ENCODE measurements around the gene RILP.

DNA sequence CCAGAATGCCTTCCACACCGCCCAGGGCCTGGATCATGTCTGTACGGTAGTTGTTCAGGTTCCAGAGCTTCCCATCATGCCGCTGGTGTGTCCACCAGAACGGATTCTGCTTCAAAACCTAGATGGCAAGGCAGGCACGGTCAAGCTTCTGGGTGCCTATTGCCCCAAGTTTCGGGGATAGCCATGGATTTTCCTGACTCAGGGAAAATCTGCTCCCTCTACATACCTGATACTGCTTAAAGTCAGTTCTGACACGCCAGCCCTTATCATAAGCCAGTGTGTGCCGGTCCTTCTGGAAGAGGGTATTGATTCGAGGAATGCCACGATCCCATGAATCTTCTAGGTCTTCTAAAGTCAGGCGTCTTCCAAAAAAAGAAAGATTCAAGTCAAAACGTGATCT, 11.4 kb upstream of the RILP start:
- no peak for TF ChIP-seq TCF7L2 (IDR thresholded peaks at IDR 0.05; ENCODE audit: borderline replicate concordance, extremely low read depth, insufficient read depth, insufficient read length)
- TF ChIP-seq EZH2 (IDR thresholded peaks at IDR 0.05): no peak
- TF ChIP-seq, protein P1, sequence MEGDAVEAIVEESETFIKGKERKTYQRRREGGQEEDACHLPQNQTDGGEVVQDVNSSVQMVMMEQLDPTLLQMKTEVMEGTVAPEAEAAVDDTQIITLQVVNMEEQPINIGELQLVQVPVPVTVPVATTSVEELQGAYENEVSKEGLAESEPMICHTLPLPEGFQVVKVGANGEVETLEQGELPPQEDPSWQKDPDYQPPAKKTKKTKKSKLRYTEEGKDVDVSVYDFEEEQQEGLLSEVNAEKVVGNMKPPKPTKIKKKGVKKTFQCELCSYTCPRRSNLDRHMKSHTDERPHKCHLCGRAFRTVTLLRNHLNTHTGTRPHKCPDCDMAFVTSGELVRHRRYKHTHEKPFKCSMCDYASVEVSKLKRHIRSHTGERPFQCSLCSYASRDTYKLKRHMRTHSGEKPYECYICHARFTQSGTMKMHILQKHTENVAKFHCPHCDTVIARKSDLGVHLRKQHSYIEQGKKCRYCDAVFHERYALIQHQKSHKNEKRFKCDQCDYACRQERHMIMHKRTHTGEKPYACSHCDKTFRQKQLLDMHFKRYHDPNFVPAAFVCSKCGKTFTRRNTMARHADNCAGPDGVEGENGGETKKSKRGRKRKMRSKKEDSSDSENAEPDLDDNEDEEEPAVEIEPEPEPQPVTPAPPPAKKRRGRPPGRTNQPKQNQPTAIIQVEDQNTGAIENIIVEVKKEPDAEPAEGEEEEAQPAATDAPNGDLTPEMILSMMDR (IDR thresholded peaks at IDR 0.05 in 2 of 3, conservative IDR thresholded peaks at IDR 0.05 in 1 of 3; ENCODE audit: borderline replicate concordance in 1 of 3, insufficient read depth in 1 of 3, low read depth in 2 of 3, low read length in 2 of 3): no peak
- TF ChIP-seq, protein P2, sequence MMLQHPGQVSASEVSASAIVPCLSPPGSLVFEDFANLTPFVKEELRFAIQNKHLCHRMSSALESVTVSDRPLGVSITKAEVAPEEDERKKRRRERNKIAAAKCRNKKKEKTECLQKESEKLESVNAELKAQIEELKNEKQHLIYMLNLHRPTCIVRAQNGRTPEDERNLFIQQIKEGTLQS (IDR thresholded peaks at IDR 0.05): no peak
- TF ChIP-seq CEBPB (IDR thresholded peaks at IDR 0.05; ENCODE audit: low read depth): no peak
- no peak for TF ChIP-seq SRF (IDR thresholded peaks at IDR 0.05; ENCODE audit: low read depth)
- TF ChIP-seq FOSL1 (IDR thresholded peaks at IDR 0.05; ENCODE audit: low read depth): no peak
- no peak for TF ChIP-seq EZH2phosphoT487 (IDR thresholded peaks at IDR 0.05; ENCODE audit: borderline replicate concordance)
- no peak for TF ChIP-seq YY1 (IDR thresholded peaks at IDR 0.05; ENCODE audit: extremely low read depth, insufficient replicate concordance, low read depth, low read length)
- no peak for TF ChIP-seq POLR2A (IDR thresholded peaks at IDR 0.05; ENCODE audit: borderline replicate concordance, extremely low read depth, insufficient read depth, insufficient read length)
- TF ChIP-seq ZNF274 (IDR thresholded peaks at IDR 0.05; ENCODE audit: low read depth, low read length): no peak
- no peak for TF ChIP-seq ELF1 (IDR thresholded peaks at IDR 0.05; ENCODE audit: borderline replicate concordance, low read depth)
- TF ChIP-seq RAD21 (IDR thresholded peaks at IDR 0.05; ENCODE audit: low read depth): no peak

Measured in HCT116 (cell line).